Measurements from ENCODE around the gene PRSS53.

PRSS53 gene

GRCh38 chr16:31132303-31132979, 43.7 kb upstream of the PRSS53 start:
- TF ChIP-seq, protein P1, sequence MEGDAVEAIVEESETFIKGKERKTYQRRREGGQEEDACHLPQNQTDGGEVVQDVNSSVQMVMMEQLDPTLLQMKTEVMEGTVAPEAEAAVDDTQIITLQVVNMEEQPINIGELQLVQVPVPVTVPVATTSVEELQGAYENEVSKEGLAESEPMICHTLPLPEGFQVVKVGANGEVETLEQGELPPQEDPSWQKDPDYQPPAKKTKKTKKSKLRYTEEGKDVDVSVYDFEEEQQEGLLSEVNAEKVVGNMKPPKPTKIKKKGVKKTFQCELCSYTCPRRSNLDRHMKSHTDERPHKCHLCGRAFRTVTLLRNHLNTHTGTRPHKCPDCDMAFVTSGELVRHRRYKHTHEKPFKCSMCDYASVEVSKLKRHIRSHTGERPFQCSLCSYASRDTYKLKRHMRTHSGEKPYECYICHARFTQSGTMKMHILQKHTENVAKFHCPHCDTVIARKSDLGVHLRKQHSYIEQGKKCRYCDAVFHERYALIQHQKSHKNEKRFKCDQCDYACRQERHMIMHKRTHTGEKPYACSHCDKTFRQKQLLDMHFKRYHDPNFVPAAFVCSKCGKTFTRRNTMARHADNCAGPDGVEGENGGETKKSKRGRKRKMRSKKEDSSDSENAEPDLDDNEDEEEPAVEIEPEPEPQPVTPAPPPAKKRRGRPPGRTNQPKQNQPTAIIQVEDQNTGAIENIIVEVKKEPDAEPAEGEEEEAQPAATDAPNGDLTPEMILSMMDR (IDR thresholded peaks at IDR 0.05; ENCODE audit: extremely low read depth, missing control alignments) = no peak

DNA sequence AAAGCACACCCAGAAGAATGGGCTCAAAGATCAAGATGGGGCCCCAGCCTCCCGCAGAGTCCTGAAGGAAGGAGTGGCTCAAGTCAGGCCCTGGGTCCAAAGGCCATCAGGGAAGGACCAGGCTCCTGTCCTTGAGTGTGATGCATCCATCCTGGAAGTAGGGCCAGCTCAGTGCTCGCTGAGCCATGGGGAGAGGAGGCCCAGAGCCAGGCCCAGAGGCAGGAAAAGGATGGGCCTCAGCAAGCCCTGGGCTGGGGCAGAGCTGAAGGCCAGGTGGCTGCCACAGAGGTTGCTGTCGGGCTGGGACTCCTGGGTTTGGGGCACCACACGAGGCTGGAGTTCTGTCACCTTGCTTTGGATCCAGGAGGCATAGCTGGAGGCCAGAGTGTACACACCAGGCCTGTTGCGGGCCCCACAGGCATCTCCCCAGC, 43.1 kb upstream of the PRSS53 start:
- TF ChIP-seq, protein P1 (IDR thresholded peaks at IDR 0.05; ENCODE audit: extremely low read depth, missing control alignments) = no peak
- no peak for DNase-seq (ENCODE audit: low spot score)

More at GRCh38 chr16:31132303-31132979, 43.7 kb upstream of the PRSS53 start:
- DNase-seq (ENCODE audit: low spot score) = no peak

- TF ChIP-seq, protein P1 (IDR thresholded peaks at IDR 0.05; ENCODE audit: extremely low read depth, missing control alignments) = no peak
- no peak for DNase-seq (ENCODE audit: low spot score)
Measured at GRCh38 chr16:31131416-31131815, 42.7 kb upstream of the PRSS53 start.

- TF ChIP-seq, protein P1 (IDR thresholded peaks at IDR 0.05; ENCODE audit: extremely low read depth, missing control alignments) = no peak
- DNase-seq (ENCODE audit: low spot score) = no peak
Measured at GRCh38 chr16:31130899-31131298, 42.2 kb upstream of the PRSS53 start.

GRCh38 chr16:31130336-31130891, 41.7 kb upstream of the PRSS53 start:
- TF ChIP-seq, protein P1 (IDR thresholded peaks at IDR 0.05; ENCODE audit: extremely low read depth, missing control alignments) = no peak
- DNase-seq (ENCODE audit: low spot score) = no peak

DNA sequence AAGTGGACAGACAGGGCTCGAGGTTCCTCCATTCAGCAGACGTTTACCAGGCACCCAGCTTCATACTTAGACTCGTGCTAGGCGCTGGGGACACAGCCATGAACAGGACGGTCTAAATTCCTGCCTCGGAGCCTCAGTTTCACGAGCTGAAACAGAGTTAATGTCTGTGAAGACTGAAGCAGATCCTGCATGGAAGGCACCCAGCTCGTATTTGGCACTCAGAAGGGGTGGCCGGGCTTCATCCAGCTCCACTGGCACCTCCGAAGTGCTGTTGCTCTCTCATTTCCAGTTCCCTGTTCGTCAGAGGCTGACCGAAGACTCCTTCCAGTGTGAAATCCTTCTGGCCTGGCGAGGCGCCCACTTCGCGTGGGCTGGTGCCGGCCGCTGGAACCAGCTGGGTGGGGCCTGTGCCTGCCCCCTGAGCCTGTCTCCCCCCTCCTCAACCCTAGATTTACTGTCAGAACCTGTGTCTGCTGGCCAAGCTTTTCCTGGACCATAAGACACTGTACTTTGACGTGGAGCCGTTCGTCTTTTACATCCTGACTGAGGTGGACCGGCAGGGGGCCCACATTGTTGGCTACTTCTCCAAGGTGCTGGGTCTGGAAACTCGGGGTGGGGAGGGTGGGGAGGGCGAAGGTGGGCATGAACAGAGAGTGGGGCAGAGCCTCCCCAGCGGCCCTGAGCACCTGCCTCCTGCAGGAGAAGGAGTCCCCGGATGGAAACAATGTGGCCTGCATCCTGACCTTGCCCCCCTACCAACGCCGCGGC, 41.0 kb upstream of the PRSS53 start:
- TF ChIP-seq, protein P1 (IDR thresholded peaks at IDR 0.05; ENCODE audit: extremely low read depth, missing control alignments) = no peak
- no peak for DNase-seq (ENCODE audit: low spot score)

All from GM20000 (cell line).